Fibroblast of villous mesenchyme (primary cell): ENCODE measurements around the gene DYNC1H1. TPM values are rescaled to one million over a fixed set of nuclear protein-coding genes. Genes with fewer than 3 reads are reported as not detected.

ENCODE experiments used
- DNase-seq: peaks from one replicate; pipeline ENCODE4 v3.0.0-alpha.2; 2010; ENCODE audit warnings: low read depth
- H3K4me3 ChIP-seq: 2 replicates; pipeline ENCODE4 v1.5.1; 2011; ENCODE audit warnings: low read depth, mild to moderate bottlenecking, low read length
- CTCF ChIP-seq: IDR thresholded peaks from 2 replicates; pipeline ENCODE4 v1.5.1; 2012; ENCODE audit warnings: low read depth, mild to moderate bottlenecking, low read length; ENCODE audit not compliant: insufficient read depth
- total RNA-seq: library from RNA; depleted of rRNA; stranded (reverse); fragments of >200 nt; gene quantifications from 2 replicates; pipeline ENCODE4 v1.2.3, GENCODE V29; 2012

DYNC1H1 gene
- total RNA-seq, 1 donor, result 518 TPM

- peak; percentile 93 for DNase-seq
- H3K4me3 ChIP-seq, result no peak overlapping the region
Observed at GRCh38 chr14:101962503-101962874, 1.9 kb upstream of the DYNC1H1 start.

GRCh38 chr14:101963052-101963451, 1.3 kb upstream of the DYNC1H1 start:
- no peak for TF ChIP-seq CTCF
- no peak overlapping the region for H3K4me3 ChIP-seq
- DNase-seq, result no peak

More at GRCh38 chr14:101962503-101962874, 1.9 kb upstream of the DYNC1H1 start:
- no peak for TF ChIP-seq CTCF

GRCh38 chr14:101963656-101964296, 597 bp upstream of the DYNC1H1 start:
- no peak for DNase-seq
- TF ChIP-seq CTCF, result no peak
- H3K4me3 ChIP-seq, result no peak overlapping the region

GRCh38 chr14:101965181-101965544, 790 bp downstream of the DYNC1H1 start:
- H3K4me3 ChIP-seq, result peak overlapping the region; percentile 95
- TF ChIP-seq CTCF, result no peak
- peak; percentile 80 for DNase-seq

- peak overlapping the region; percentile 95 for H3K4me3 ChIP-seq
Observed at GRCh38 chr14:101965770-101966722, 1.7 kb downstream of the DYNC1H1 start.

GRCh38 chr14:101966742-101967141, 2.4 kb downstream of the DYNC1H1 start:
- no peak for TF ChIP-seq CTCF
- H3K4me3 ChIP-seq, result peak overlapping the region; percentile 95
- no peak for DNase-seq

More at GRCh38 chr14:101965770-101966722, 1.7 kb downstream of the DYNC1H1 start:
- no peak for DNase-seq
- no peak for TF ChIP-seq CTCF
